Measurements from ENCODE around the gene SETD2.
"Not testable (repeated sequence)": the region's sequence is repeated elsewhere in the genome, so short reads cannot be mapped to it uniquely, and the experiment has no call there.

The SETD2 gene

DNA sequence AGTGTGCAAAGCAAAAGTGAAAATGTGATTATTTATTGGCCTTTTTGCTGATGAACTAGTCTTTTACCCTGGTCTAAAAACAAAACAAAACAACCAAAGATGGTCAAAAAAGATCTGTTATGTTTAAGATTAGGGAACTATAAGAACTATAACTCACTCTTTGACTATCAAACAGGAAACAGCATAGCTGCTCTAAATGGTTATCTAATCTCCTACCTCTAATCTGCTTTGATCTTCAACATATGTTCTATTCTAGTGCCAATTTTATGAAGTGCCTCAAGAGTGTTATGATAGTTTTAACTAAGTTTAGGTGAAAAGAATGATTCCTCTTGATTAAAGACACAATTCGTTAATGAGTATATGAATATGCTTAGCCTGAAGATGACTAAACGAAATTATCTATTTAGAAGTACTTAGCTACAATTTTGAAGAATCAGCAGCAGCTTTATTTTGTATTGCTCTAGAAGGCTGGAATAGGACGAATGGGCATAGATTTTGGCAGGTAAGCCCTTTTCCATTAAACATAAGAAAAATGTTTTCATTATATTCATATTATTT, 46.0 kb downstream of the SETD2 start:
- Histone ChIP-seq H3K36me3 (ENCODE audit: control insufficient read depth, insufficient read depth, low read length) (peaks cover 3% of the 10 kb centered on the region), H3K27me3 (replicated peaks; ENCODE audit: control insufficient read depth, insufficient read depth, low read length) (no peaks in the 10 kb centered on the region), H3K4me3 (replicated peaks; ENCODE audit: low read depth, low read length) (no peak overlapping the region)
- TF ChIP-seq, protein P1, sequence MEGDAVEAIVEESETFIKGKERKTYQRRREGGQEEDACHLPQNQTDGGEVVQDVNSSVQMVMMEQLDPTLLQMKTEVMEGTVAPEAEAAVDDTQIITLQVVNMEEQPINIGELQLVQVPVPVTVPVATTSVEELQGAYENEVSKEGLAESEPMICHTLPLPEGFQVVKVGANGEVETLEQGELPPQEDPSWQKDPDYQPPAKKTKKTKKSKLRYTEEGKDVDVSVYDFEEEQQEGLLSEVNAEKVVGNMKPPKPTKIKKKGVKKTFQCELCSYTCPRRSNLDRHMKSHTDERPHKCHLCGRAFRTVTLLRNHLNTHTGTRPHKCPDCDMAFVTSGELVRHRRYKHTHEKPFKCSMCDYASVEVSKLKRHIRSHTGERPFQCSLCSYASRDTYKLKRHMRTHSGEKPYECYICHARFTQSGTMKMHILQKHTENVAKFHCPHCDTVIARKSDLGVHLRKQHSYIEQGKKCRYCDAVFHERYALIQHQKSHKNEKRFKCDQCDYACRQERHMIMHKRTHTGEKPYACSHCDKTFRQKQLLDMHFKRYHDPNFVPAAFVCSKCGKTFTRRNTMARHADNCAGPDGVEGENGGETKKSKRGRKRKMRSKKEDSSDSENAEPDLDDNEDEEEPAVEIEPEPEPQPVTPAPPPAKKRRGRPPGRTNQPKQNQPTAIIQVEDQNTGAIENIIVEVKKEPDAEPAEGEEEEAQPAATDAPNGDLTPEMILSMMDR (IDR thresholded peaks at IDR 0.05; ENCODE audit: insufficient read depth, low read length, poor library complexity, severe bottlenecking), result no peak
- no peak for DNase-seq (ENCODE audit: extremely low read depth, insufficient read length)

DNA sequence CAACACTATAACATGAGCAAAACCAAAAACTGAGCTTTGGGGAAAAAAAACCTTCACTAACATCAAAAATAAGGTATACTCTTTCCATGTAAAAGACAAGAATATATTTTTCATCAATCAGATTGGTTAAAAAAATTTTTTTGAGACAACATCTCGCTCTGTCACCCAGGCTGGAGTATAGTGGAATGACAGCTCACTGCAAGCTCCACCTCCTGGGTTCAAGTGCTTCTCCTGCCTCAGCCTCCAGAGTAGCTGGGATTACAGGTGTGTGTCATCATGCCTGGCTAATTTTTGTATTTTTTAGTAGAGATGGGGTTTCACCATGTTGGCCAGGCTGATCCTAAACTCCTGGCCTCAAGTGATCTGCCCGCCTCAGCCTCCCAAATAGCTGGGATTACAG, 48.4 kb downstream of the SETD2 start:
- H3K27me3 ChIP-seq (replicated peaks; ENCODE audit: control insufficient read depth, insufficient read depth, low read length); DNase-seq (ENCODE audit: extremely low read depth, insufficient read length); H3K4me3 ChIP-seq (replicated peaks; ENCODE audit: low read depth, low read length); H3K36me3 ChIP-seq (ENCODE audit: control insufficient read depth, insufficient read depth, low read length): not testable (repeated sequence)

DNA sequence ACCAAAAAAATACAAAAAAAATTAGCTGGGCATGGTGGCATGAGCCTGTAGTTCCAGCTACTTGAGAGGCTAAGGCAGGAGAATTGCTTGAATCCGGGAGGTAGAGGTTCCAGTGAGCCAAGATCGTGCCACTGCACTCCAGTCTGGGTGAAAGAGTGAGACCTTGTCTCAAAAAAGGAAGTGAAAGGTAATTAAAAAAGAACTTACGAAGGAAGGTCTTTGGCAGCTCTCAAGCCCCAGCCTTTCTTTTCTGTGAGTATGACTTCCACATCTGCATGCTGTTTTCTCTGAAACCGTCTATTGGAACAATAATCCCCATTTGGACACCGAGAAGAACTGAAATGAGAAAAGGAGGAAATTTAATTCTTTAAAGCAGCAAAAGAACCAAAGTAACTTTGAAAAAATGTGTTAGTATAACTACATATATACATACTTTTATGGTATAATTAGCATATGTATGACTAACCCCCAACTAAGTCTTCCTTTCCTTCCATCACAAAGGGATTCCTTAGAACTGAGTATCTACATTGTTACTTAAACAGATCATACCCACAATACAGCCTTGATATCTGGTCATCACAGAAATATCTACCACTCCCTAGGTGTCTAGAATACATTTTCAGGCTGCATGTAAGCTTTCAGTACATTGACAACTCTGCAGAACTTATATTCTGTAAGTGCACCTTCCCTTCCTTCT, 50.1 kb downstream of the SETD2 start:
- peaks cover 6% of the 10 kb centered on the region for H3K36me3 ChIP-seq (ENCODE audit: control insufficient read depth, insufficient read depth, low read length)
- H3K27me3 ChIP-seq (replicated peaks; ENCODE audit: control insufficient read depth, insufficient read depth, low read length), result no peaks in the 10 kb centered on the region
- DNase-seq (ENCODE audit: extremely low read depth, insufficient read length), result peak; percentile 30
- TF ChIP-seq, protein P1 (IDR thresholded peaks at IDR 0.05; ENCODE audit: insufficient read depth, low read length, poor library complexity, severe bottlenecking), result no peak
- H3K4me3 ChIP-seq (replicated peaks; ENCODE audit: low read depth, low read length), result no peak overlapping the region

DNA sequence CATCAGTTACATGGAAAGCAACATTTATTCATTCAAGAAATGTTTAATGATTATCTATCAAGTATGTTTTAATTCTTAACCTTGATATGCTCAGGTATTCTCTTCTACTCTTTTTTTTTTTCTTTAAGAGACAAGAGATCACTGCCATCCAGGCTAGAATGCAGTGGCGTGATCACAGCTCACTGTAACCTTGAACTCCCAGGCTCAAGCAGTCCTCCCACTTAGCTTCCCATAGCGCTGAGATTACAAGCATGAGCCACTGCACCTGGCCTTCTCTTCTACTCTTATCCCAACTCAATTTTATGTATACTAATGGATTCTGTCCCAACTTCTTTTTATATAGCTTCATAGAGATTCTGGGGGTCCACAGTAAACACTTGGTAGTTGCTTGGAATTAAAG, 50.9 kb downstream of the SETD2 start:
- DNase-seq (ENCODE audit: extremely low read depth, insufficient read length), result no peak
- Histone ChIP-seq H3K4me3 (replicated peaks; ENCODE audit: low read depth, low read length) (no peak overlapping the region), H3K36me3 (ENCODE audit: control insufficient read depth, insufficient read depth, low read length) (peaks cover 6% of the 10 kb centered on the region), H3K27me3 (replicated peaks; ENCODE audit: control insufficient read depth, insufficient read depth, low read length) (no peaks in the 10 kb centered on the region)
- TF ChIP-seq, protein P1 (IDR thresholded peaks at IDR 0.05; ENCODE audit: insufficient read depth, low read length, poor library complexity, severe bottlenecking), result no peak

DNA sequence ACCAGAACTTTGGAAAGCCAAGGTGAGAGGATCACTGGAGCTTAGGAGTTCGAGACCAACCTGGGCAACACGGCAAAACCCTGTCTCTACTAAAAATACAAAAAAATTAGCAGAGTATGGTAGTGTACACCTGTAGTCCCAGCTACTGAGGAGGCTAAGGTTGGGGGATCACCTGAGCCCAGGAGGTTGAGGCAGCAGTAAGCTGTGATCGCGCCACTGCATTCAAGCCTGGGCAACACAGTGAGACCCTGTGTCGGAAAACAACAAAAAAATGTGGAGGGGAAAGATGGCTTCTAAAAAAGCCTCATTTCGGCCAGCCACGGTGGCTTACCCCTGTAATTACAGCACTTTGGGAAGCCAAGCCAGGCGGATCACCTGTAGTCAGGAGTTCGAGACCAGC, 54.5 kb downstream of the SETD2 start:
- no peak overlapping the region for H3K4me3 ChIP-seq (replicated peaks; ENCODE audit: low read depth, low read length)
- no peaks in the 10 kb centered on the region for H3K27me3 ChIP-seq (replicated peaks; ENCODE audit: control insufficient read depth, insufficient read depth, low read length)
- DNase-seq (ENCODE audit: extremely low read depth, insufficient read length), result no peak
- H3K36me3 ChIP-seq (ENCODE audit: control insufficient read depth, insufficient read depth, low read length), result peaks cover 5% of the 10 kb centered on the region
- TF ChIP-seq, protein P1 (IDR thresholded peaks at IDR 0.05; ENCODE audit: insufficient read depth, low read length, poor library complexity, severe bottlenecking), result no peak

DNA sequence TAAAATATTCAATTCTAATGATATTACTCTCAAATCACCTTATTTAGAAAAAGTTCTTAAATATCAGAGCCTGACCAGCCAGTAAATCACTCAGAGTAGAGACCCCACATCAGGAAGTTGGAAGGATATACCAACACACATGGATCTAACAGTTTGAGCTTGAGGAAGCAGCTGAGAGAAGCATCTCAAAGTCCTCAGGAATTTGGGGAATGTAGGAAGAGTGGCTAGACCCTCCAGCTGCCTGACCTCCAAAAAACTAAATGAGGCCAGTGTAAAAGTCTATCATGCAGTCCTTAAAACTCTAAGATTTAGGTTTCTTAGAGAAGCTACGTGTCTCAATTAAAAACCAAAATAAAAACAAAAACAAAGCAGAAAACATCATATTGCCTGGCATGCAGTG, 55.4 kb downstream of the SETD2 start:
- TF ChIP-seq, protein P1 (IDR thresholded peaks at IDR 0.05; ENCODE audit: insufficient read depth, low read length, poor library complexity, severe bottlenecking), result no peak
- no peak for DNase-seq (ENCODE audit: extremely low read depth, insufficient read length)
- H3K36me3 ChIP-seq (ENCODE audit: control insufficient read depth, insufficient read depth, low read length), result peaks cover 5% of the 10 kb centered on the region
- no peaks in the 10 kb centered on the region for H3K27me3 ChIP-seq (replicated peaks; ENCODE audit: control insufficient read depth, insufficient read depth, low read length)
- no peak overlapping the region for H3K4me3 ChIP-seq (replicated peaks; ENCODE audit: low read depth, low read length)

Data from GM06990 (cell line).